Right ventricle myocardium superior (tissue), 1 donor: Measurements from ENCODE around the gene FAM110C. TPM values are rescaled to one million over a fixed set of nuclear protein-coding genes. Genes with fewer than 3 reads are reported as not detected.
A peak's percentile ranks its signal among the peaks of the same experiment; 100 is the strongest.
"Not testable (repeated sequence)": the region's sequence is repeated elsewhere in the genome, so short reads cannot be mapped to it uniquely, and the experiment has no call there.

Experiments
- ATAC-seq: fragments of 200-7000 bp; cut with Tn5 transposase; one replicate; pipeline ENCODE4 v1.9.1; 2020; ENCODE audit warnings: mild to moderate bottlenecking; ENCODE audit not compliant: poor library complexity
- DNase-seq: peaks from one replicate; pipeline ENCODE4 v3.0.0-alpha.2; 2020
- intact Hi-C: fragments of 100-400 bp; cut with DNase I; formaldehyde crosslinking; loops from one replicate; pipeline ENCODE4 v1.11.2; 2022
- long read RNA-seq: library from polyadenylated mRNA; unstranded; transcript quantifications from one replicate; pipeline ENCODE4 v2.0.0, GENCODE V29; 2021
- total RNA-seq: library from RNA; stranded (reverse); fragmentation: NEBNext Ultra II Directional; extraction: Animal tissue kit (Norgen Biotek cat#: 25700); gene quantifications from one replicate; pipeline ENCODE4 v1.2.1, GENCODE V29; 2021
- donor health status: DM: no; HTN: yes; CAD: no; lungs with severe emphysema.

FAM110C gene
- total RNA-seq, result 1.9 TPM
- long read RNA-seq, partial matches to known transcripts, result 0 of 7 reads
- long read RNA-seq, other reads (novel, unspliced or antisense), result 4 of 7 reads

GRCh38 chr2:46471-47345 is at the start of gene FAM110C:
FAM110C (minus strand) TSS chr2:46505; CDS start chr2:46385, 120 bp downstream.
- intact Hi-C loops, result no loop called here
- DNase-seq (peak; percentile 74), ATAC-seq (peak; percentile 91)

DNA sequence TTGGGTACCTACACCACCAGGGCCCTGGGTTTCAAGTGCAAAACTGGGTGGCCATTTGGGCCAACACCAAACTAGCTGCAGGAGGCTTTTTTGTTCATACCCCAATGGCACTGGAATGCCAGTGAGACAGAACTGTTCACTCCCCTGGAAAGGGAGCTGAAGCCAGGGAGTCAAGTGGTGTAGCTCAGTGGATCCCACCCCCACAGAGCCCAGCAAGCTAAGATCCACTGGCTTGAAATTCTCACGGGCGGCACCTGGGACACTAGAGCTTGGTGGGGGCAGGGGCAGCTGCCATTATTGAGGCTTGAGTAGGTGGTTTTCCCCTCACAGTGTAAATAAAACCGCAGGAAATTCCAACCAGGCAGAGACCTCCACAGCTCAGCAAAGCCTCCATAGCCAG is 46.0 kb upstream of the FAM110C start:
- intact Hi-C loops, result no loop called here
- ATAC-seq, result no peak
- no peak for DNase-seq

GRCh38 chr2:90645-91312 is 44.5 kb upstream of the FAM110C start:
- DNase-seq (no peak), ATAC-seq (no peak)
- intact Hi-C loops, result no loop called here

DNA sequence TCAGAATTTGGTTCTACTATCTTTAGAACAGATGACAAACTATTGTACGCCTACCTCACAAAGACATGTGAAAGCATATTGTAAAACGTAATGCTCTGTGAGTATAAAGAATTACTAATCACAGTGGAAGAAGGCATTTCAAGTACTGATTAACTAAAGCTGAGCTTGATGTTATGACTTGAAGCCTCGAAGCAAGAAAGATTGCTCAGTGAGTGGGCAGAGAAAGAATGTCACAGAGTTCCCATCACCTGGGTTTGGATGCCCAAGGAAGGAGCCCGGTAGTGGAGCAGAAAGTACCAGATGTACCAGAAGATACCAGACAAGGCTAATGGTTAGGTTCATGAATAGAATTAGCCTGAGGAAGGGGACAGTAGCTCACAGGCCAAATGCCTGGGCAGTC is 39.5 kb upstream of the FAM110C start:
- DNase-seq (no peak), ATAC-seq (no peak)
- intact Hi-C loops, result no loop called here

GRCh38 chr2:84121-84520 is 37.8 kb upstream of the FAM110C start:
- DNase-seq (no peak), ATAC-seq (no peak)
- intact Hi-C loops, result no loop called here

DNA sequence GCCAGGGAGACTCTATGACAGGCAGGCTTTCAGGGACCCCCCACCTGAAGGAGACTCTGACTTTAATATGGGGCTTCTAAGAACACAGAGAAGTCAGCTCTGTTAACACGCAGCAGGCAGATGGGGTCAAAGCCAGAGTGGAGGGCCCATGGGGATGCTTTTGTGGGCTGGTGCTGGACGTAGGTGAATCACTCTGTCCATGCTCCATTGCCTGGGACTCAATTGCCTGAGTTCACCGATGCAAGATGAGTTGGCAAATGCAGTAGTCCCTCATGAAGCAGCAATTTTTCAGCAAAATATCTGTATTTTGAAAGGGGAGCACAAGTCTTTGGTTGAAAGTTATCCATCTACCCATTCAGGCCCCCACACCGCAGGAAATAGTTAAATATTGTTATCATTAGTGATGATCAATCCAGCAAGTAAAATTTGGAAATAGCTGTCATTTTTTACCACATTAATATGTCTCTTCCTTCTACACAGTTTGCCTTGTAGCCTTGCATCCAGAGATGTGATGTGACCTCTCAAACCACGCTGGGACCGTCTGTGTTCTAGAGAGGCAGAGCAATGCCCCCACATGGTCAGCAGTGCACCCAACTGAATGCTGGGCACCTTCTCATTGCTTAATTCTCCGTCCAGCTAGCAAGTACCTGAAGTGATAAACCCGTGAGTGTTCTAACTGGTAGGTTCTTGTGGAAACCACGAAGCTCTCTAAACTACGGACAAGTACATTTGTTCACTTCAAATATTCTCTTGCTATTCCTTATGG is 34.8 kb upstream of the FAM110C start:
- DNase-seq (no peak), ATAC-seq (no peak)
- intact Hi-C loops, result no loop called here

GRCh38 chr2:80378-80777 is 34.1 kb upstream of the FAM110C start:
- ATAC-seq, result no peak
- no peak for DNase-seq
- intact Hi-C loops, result no loop called here

DNA sequence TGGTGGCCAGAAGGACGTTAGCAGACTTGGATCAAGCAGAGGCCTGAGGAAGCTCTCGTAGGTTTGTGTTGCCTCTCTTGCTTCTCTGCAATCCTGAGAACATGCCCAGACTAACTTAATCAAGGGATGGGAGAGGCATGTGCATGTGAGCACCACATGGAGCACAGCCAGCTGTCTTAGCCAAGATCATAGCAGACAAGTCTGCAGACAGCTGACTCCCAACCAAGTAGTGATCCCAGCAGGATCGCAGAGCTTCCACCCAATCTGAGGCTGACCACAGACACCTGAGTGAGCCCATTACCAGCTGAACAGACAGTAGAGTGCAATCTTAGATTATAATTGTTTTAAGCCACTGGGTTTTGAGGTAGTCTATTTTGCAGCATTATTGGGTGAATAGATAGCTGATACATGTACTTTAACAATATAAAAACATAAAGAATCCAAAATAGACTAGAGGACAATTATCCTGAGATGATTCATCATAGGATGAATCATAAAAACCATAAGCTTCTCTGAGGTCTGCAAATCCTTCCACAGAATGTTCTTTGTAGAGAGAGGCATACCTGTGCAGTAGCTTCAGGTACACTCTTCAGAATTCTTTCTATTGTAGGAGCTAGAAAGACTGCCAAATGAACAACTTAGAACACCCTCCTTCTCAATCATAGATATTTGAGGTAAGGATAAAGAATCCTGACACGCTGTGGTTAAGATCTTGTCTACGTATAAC is 25.2 kb upstream of the FAM110C start:
- intact Hi-C loops, result no loop called here
- no peak for DNase-seq
- no peak for ATAC-seq

DNA sequence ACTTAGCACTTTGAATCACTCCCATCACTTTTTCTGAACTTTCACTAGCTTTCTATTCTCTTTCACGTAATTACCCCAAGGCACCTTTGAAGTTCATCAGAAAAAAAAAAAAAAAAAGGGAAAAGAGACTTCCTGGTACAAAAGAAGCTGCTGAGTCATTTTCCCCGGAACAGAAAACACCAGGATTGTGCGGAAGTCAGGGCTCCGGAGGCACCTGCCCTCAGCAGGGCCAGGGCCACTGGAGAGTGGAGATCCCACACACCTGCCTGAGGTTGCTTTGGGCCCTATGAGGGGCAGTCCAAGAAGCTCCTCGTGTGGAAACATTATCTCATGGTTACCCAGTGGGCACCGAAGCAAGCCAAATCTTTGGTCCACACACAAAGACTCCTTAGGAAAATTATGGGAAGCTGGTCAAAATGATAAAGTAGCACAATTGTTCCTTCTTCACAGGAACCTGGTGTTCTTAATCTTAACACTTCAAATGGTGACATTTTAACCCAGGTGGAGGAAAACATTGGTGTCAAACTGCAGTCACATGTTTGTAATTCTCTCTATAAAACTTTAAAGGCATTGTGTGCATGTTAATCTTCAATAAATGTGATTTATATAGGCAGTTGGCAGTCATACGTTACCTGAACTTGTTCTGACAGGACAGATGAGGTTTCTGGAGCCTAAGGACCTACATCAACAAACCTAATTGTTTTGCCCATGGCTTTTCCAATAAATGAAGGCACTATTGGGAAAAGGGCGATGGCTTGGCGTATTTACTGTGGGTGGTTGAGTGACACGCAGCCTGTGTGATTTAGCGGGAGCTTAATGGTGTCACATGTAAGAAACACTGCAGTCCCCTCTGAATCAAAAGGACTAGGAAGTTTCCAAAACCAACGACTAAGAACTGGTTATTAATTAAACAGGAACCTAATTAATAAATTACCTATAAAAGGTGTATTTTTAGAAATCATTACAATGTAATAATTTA is 23.4 kb upstream of the FAM110C start:
- DNase-seq (no peak), ATAC-seq (no peak)
- intact Hi-C loops, result no loop called here

- ATAC-seq, DNase-seq, intact Hi-C loops: not testable (repeated sequence)
These were observed 22.3 kb upstream of the FAM110C start for GRCh38 chr2:68637-69036.

DNA sequence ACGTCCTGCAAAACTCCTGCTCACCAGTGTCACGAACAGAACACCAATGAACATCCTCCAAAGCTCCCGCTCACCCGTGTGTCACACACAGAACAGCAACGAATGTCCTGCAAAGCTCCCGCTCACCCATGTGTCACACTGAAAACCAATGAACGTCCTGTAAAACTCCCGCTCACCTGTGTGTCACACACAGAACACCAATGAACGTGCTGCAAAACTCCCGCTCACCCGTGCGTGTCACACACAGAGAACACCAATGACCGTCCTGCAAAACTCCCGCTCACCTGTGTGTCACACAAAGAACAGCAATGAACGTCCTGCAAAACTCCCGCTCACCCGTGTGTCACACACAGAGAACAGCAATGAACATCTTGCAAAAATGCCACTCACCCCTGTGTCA is 20.5 kb upstream of the FAM110C start:
- no peak for DNase-seq
- intact Hi-C loops, result no loop called here
- no peak for ATAC-seq

DNA sequence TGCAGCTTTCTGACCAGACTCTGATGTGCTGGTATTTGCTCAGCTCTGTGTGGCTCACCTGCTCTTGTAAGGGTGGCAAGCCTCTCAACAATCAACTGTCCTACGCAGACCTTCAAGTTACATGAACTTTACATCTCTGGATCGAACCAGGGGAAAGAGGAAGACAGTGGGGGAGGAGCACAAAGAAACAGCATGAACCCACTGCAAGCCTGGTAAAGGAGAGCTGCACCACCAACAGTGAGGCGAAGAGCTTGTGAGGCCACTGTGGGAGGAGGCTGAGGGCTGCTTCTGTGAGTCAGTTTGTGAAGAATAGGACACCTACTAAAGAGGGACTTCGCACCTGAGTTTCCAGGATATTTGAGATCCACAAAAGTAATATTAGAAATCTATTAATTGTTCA is 18.8 kb upstream of the FAM110C start:
- intact Hi-C loops, result no loop called here
- DNase-seq (no peak), ATAC-seq (no peak)

- ATAC-seq (no peak), DNase-seq (no peak)
- intact Hi-C loops, result no loop called here
These were observed 9.5 kb upstream of the FAM110C start for GRCh38 chr2:55587-56448.

DNA sequence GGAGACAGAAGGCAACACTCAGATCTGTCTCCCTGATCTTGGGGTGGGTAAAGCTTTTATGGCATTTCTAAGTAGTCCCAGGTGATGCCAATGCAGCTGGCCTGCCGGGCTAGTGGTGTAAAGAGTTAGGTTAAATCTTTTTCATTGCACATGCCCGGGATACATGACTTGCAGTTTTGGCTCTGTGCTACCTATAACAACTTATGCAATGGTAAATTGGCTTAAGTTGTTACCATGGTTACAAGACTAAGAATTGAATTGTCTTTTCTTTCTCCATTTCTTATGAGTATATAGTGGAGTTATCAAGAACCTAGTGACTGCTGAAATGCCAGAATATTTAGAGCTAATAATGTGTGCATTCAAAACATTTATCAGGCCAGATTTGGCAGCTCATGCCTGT is 5.3 kb upstream of the FAM110C start:
- ATAC-seq (no peak), DNase-seq (no peak)
- intact Hi-C loops, result no loop called here

- ATAC-seq, result no peak
- intact Hi-C loops, result no loop called here
- no peak for DNase-seq
These were observed 1.4 kb upstream of the FAM110C start for GRCh38 chr2:47737-48136.

DNA sequence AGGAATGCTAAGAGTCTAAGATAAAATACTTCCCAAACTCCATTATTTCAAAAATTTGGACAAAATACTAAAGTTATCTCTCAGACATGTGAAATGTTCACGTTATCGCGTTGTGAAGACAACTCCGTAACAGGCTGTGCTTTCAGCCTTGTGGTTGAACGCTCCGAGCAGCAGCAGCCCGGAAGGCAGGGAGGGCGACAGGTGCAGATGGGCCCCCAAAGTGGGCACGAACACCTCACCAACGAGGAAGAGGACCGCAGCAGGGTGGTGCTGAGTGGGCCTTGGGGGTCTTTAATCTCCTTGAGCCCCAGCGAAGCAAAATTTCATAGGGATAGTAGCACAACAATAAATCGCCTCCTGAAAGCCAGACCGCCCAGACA is 1.0 kb upstream of the FAM110C start:
- DNase-seq, result no peak
- peak; percentile 26 for ATAC-seq
- intact Hi-C loops, result no loop called here

DNA sequence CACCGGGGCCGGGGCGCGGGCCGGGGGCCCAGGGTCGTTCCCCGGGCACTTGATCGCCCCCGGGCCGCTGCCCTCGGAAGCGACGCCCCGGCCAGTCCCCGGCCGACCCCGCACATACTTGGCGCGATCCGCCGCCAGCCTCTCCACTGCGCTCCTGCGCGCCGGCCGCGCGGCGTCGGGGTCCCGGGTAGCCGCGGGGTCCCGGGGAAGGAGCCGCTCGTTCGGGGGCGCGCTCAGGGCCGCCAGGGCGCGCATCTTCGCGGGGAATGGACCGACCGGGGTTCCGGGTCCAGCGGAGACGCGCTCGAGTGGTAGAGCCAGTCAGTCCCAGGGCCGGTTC is 204 bp downstream of the FAM110C start:
- intact Hi-C loops, result no loop called here
- no peak for DNase-seq
- ATAC-seq, result peak; percentile 23
